Stimulated activated CD4-positive, alpha-beta T cell treated with anti-CD3 and anti-CD28 coated beads, Interleukin-1b, Interleukin-23, amount 100 ng/mL, for 48 hours (primary cell): ENCODE results near the gene UBE2E3.

Experiments
- DNase-seq: peaks from one replicate; pipeline ENCODE4 v3.0.0-alpha.2; 2020

The UBE2E3 gene

GRCh38 chr2:180980106-180980942 lies at the start of gene UBE2E3:
UBE2E3 (plus strand) TSS chr2:180980605; CDS start chr2:180982043, 1,438 bp downstream.
- DNase-seq: peak; percentile 80

- no peak for DNase-seq
These were observed 48.6 kb upstream of the UBE2E3 start for GRCh38 chr2:180931841-180932240.

- DNase-seq: no peak
These were observed 47.1 kb upstream of the UBE2E3 start for GRCh38 chr2:180933332-180933731.

DNA sequence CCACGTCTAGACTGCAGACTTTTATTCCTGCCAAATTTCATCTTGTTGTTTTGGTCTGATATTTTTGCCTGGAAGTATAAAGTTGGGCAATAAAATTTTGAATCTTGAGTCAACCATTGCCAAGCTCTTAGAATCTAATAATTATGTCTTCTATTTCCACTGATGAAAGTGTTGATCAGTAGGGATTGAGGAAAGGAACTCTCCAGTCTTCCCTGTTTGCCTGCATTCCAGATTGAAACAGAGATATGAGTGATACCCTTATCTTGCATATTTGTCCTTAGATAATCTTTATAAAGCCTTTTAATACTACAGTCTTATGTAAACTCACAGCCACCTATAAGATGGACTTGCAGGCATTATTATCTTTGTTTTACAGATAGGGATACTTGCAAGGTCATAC lies 45.5 kb upstream of the UBE2E3 start:
- no peak for DNase-seq

DNA sequence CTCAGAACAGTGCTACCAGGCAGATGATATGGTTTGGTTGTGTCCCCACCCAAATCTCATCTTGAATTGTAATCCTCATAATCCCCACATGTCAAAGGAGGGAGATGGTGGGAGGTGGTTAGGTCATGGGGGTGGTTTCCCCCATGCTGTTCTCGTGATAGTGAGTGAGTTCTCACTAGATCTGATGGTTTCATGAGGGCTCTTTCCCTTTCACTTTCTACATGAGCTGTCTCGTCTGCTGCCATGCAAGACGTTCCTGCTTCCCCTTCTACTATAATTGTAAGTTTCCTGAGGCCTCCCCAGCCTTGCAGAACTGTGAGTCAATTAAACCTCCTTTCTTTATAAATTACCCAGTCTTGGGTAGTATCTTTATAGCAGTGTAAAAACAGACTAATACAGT lies 42.9 kb upstream of the UBE2E3 start:
- DNase-seq: peak; percentile 6

- DNase-seq: no peak
These were observed 42.0 kb upstream of the UBE2E3 start for GRCh38 chr2:180938451-180938850.

- no peak for DNase-seq
These were observed 37.1 kb upstream of the UBE2E3 start for GRCh38 chr2:180943275-180943674.

DNA sequence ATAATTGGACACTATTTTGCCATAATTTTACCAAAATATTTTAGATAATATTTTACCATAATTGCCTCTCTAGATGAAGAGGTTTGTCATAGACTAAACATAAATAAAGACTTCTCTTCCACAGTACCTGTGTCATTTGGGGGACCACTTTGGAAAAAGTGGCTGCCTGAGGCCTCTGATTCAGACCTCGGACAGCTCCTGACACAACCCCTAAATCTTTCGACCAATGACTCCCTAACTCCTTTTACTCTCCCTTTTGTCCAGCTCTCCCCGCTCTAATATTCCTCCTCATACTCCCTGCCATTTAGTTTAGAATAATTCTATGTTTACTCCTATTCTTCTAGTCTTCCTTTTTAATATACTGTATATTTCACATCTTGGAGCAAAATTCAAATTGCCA lies 36.0 kb upstream of the UBE2E3 start:
- DNase-seq: no peak

DNA sequence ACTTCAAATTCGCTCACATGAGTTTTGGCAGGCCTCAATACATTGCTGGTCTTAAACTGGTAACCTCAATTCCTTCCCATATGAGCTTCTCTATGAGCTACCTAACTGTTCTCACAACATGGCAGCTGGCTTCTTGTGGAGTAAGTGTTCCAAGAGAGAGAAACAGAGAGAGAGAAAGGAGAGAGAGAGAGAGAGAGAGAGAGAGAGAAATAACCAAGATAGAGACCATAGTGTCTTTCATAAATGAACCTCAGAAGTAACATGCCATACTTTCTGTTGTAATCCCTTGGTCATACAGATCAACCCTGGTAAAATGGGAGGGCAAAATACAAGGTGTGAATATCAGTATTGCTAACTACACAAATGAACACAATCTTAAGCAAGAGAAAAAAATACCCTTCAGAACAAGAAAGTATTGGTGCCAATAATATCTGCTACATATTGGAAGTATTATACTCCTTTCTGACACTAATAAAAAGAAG lies 33.2 kb upstream of the UBE2E3 start:
- DNase-seq: no peak

- no peak for DNase-seq
These were observed 30.5 kb upstream of the UBE2E3 start for GRCh38 chr2:180949896-180950295.

- DNase-seq: no peak
These were observed 28.3 kb upstream of the UBE2E3 start for GRCh38 chr2:180952082-180952481.

- DNase-seq: no peak
These were observed 27.6 kb upstream of the UBE2E3 start for GRCh38 chr2:180952731-180953336.

- no peak for DNase-seq
These were observed 26.9 kb upstream of the UBE2E3 start for GRCh38 chr2:180953550-180953949.

- no peak for DNase-seq
These were observed 25.3 kb upstream of the UBE2E3 start for GRCh38 chr2:180955101-180955500.

DNA sequence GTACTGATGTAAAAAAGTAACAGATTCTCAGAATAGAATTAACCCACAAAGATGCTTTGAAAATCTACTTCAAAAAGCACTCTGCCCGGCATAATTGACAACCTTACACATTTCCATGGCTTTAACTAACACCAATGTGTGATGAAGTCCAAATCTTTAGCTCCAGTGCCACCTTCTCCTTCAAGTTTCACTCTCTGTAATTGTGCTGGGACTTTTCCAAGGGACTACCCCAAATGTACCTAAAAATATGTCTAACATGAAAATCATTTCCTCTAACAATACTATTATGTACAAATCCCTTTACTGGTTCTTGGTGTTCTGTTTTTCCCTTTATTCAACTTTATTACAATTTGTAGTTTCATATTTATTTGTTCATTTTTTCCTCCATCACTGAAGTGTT lies 20.6 kb upstream of the UBE2E3 start:
- no peak for DNase-seq

DNA sequence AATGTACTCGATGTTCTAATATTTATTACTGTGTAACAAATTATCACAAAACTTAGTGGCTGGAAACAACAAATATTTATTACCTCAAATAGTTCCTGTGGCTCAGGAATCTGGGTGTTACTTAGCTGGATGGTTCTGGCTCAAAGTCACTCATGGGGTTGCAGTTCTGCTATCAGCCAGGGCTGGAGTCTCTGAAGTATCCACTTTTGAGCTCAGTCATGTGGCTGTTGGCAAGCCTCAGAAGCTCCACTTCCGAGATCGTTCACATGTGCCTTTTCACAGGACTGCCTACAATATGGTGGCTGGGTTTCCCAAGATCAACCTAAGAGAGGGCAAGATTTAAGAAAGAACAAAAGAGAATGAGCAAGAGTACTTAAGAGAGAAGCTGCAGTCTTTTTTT lies 19.4 kb upstream of the UBE2E3 start:
- no peak for DNase-seq

GRCh38 chr2:180962727-180963314 lies 17.6 kb upstream of the UBE2E3 start:
- no peak for DNase-seq

DNA sequence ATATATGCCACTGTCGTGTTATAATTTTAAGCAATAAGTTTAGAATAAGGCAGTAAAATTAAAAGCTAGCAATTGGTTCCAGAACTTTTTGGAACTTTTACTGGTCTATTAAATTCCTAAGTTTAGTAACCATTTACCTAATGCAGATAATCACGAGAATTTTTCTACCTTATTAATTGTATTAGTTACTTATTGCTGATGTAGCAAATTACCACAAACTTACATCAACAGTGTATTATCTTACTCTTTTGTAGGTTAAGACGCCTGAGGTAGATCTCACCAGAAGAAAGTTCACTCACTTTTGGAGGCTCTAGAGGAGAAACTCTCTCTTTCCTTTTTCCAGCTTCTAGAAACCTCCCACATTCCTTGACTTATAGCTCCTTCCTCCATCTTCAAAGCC lies 14.0 kb upstream of the UBE2E3 start:
- DNase-seq: no peak

DNA sequence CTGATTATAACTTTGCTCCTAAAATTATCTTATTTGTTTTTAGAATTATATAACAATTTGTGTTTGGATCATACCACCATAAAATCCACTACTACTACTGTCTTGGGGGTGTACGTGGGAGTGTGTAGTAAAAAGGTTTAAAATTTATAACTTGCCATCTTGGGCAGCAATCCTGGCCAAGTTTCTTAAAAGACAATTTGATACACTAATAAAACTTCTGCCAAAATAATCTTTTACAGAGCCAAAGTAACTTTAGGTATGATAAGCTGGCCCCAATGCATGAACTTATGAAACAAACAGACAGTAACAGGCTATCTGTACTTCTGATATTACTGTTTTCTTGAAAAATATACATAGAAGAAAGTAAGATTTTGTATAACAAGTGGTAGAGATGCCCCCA lies 11.3 kb upstream of the UBE2E3 start:
- no peak for DNase-seq

GRCh38 chr2:180970016-180970415 lies 10.4 kb upstream of the UBE2E3 start:
- DNase-seq: no peak

DNA sequence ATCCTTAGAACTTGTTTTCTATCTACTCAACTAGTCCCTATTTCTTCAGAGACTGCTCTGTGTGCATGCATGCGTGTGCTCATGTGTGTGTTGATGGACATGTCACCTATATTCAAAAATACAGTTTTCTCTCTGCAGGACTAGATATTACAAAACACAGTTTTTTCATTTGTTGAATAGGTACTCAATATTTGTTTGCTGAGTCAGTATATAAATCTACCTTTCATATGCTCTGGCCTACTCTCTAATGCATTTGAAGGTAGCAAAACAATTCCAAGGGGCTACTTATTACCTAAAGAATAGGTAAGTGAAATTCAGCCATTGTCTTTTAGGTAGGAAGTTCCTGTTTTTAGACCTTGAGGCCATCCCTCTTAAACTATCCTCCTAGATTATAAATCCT lies 8.6 kb upstream of the UBE2E3 start:
- no peak for DNase-seq

DNA sequence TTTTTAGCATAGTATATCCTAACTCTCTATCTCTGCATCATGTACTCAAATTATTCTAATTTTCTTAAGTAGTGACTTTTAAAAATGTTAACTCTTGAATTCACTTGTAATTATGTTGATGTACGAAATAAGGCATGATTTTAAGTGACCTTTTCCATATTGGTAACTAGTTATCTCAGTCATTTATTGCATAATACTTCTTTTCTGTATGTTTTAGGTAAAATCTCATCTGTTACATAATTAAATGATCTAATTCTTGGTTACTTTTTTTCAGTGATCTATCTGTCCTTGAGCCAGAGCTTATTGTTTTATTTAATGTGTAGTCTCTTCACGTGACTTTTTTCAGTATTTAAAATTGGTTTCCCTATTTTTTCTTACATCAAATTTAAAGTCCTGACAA lies 4.8 kb upstream of the UBE2E3 start:
- DNase-seq: no peak

DNA sequence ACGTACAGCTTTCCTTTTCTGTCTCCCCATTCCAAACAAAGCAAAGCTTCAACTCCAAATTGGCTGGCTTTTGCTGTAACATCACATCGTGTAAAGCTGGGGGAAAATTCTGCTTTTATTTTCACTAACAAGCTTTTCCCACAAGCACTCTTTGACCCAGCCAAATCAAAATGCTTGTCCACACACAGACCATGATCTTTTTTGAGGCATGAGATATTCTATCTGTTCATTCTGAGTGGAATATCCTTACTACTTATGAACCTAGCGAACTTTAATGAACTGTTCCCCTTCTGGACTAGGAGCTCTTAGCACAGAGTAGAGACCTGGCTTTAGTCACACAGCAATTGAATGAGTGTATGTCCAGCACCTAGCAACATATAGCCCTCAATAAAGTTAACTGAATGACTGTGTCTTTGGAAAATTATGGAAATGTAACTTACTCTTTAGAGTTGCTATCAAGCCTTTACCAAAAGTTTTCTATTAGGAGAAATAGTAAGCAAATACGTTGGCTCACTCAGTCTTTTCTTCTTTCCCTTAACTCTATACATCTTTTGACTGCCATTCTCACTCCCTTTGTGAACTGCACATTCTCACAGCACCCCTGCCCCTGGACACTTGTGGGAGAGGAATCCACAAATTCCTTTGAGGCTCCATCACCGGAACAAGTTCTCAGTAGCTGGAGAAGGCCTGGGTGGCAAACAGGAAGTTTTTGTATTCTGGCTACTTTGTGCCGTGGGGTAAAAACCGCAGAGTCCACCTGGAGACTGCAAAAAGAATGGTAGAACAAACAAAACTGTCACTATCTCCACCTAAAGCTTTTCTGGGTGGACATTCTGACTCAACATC lies 1.3 kb upstream of the UBE2E3 start:
- DNase-seq: no peak
